Activated CD8-positive, alpha-beta memory T cell treated with anti-CD3 and anti-CD28 coated beads, Interleukin-2, amount 50 U/mL, for 1 hour (primary cell): ENCODE data around the gene EARS2.
"Not testable (repeated sequence)": the region's sequence is repeated elsewhere in the genome, so short reads cannot be mapped to it uniquely, and the experiment has no call there.

Experiments used
- DNase-seq: peaks from one replicate; pipeline ENCODE4 v3.0.0-alpha.2; 2020; ENCODE audit errors: extremely low read depth

The EARS2 gene

GRCh38 chr16:23527961-23528643, 29.0 kb downstream of the EARS2 start:
- no peak for DNase-seq

- DNase-seq: no peak
Observed at GRCh38 chr16:23524886-23525285, 32.3 kb downstream of the EARS2 start.

- DNase-seq: no peak
Observed at GRCh38 chr16:23523876-23524385, 33.2 kb downstream of the EARS2 start.

- no peak for DNase-seq
Observed at GRCh38 chr16:23523321-23523720, 33.8 kb downstream of the EARS2 start.

GRCh38 chr16:23521965-23522364, 35.2 kb downstream of the EARS2 start:
- DNase-seq: no peak

- no peak for DNase-seq
Observed at GRCh38 chr16:23521037-23521743, 36.0 kb downstream of the EARS2 start.

GRCh38 chr16:23520500-23520899, 36.6 kb downstream of the EARS2 start:
- no peak for DNase-seq

- no peak for DNase-seq
Observed at GRCh38 chr16:23519282-23519681, 37.9 kb downstream of the EARS2 start.

- DNase-seq: no peak
Observed at GRCh38 chr16:23518435-23518891, 38.7 kb downstream of the EARS2 start.

GRCh38 chr16:23516366-23517137, 40.6 kb downstream of the EARS2 start:
- no peak for DNase-seq

- no peak for DNase-seq
Observed at GRCh38 chr16:23515881-23516280, 41.3 kb downstream of the EARS2 start.

- no peak for DNase-seq
Observed at GRCh38 chr16:23514381-23515152, 42.6 kb downstream of the EARS2 start.

GRCh38 chr16:23512168-23512695, 44.9 kb downstream of the EARS2 start:
- DNase-seq: no peak

- DNase-seq: no peak
Observed at GRCh38 chr16:23511731-23512130, 45.4 kb downstream of the EARS2 start.

GRCh38 chr16:23510915-23511270, 46.3 kb downstream of the EARS2 start:
- DNase-seq: not testable (repeated sequence)

- DNase-seq: no peak
Observed at GRCh38 chr16:23510164-23510914, 46.8 kb downstream of the EARS2 start, which contains the start of gene GGA2. GGA2 (minus strand) TSS chr16:23510494; CDS start chr16:23510411, 83 bp downstream.

- no peak for DNase-seq
Observed at GRCh38 chr16:23509782-23510163, 47.4 kb downstream of the EARS2 start.

GRCh38 chr16:23509441-23509754, 47.8 kb downstream of the EARS2 start:
- no peak for DNase-seq

GRCh38 chr16:23508589-23509440, 48.3 kb downstream of the EARS2 start:
- no peak for DNase-seq

- no peak for DNase-seq
Observed at GRCh38 chr16:23506606-23506994, 50.5 kb downstream of the EARS2 start.
